ENCODE data around the gene SLC2A1. TPM values are rescaled to one million over a fixed set of nuclear protein-coding genes. Genes with fewer than 3 reads are reported as not detected.

Gene SLC2A1
- total and polyA plus RNA-seq, 2 of the 13 experiments (the other 11 are each of a cell fraction or from before 2014, with no cell fraction given): 125 to 423 TPM

- TF ChIP-seq ZNF646 (CRISPR knock-in tag; IDR thresholded peaks at IDR 0.05) (no peak), TSC22D2 (CRISPR knock-in tag; IDR thresholded peaks at IDR 0.05; ENCODE audit: borderline replicate concordance) (no peak), ZNF276 (CRISPR knock-in tag; IDR thresholded peaks at IDR 0.05; ENCODE audit: low read depth) (no peak), MIER3 (CRISPR knock-in tag; IDR thresholded peaks at IDR 0.05; ENCODE audit: borderline replicate concordance) (no peak), ZC3H4 (CRISPR knock-in tag; IDR thresholded peaks at IDR 0.05; ENCODE audit: borderline replicate concordance) (no peak), ZNF256 (CRISPR knock-in tag; conservative IDR thresholded peaks at IDR 0.05) (no peak), TBX2 (CRISPR knock-in tag; IDR thresholded peaks at IDR 0.05; ENCODE audit: borderline replicate concordance) (no peak)
Measured at GRCh38 chr1:42996384-42996970, 37.8 kb upstream of the SLC2A1 start (continued).
